ENCODE results near the gene KCNIP4.

KCNIP4 gene

DNA sequence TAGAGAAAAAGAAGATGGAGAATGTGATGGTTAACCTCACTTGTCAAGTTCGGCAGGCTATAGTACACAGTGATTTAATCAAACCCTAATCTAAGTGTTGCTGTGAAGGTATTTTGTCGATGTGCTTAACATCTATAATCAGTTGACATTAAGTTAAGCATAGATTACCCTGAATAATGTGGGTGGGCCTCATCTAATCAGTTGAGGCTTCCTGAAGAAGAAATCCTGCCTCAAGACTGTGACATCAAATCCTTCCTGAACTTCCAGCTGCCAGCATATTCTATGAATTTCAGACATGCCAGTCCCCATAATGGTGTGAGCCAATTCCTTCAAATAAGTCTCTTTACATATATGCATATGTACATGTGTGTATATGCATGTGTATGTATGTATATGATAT is 1066.9 kb downstream of the KCNIP4 start:
- H3K27me3 ChIP-seq (ENCODE audit: insufficient read depth, insufficient read length) = no peaks in the 10 kb centered on the region
- H3K36me3 ChIP-seq (ENCODE audit: insufficient read depth, insufficient read length, low read length) = no peaks in the 10 kb centered on the region
- H3K4me1 ChIP-seq (ENCODE audit: insufficient read depth, insufficient read length) = no peaks in the 10 kb centered on the region
- H3K9me3 ChIP-seq (ENCODE audit: insufficient read depth, low read length) = no peaks in the 10 kb centered on the region
- no peak overlapping the region for H3K9ac ChIP-seq (ENCODE audit: insufficient read length, low read depth)
- TF ChIP-seq SUZ12 (IDR thresholded peaks at IDR 0.05; ENCODE audit: extremely low read depth, insufficient read depth, insufficient read length) (no peak), YY1 (IDR thresholded peaks at IDR 0.05; ENCODE audit: insufficient read depth, insufficient read length) (no peak), ZNF274 (IDR thresholded peaks at IDR 0.05; ENCODE audit: low read depth, low read length) (no peak)
- no peak for DNase-seq (ENCODE audit: low read depth, low spot score)
- no peak overlapping the region for H3K4me3 ChIP-seq (ENCODE audit: insufficient read length, low read depth)

DNA sequence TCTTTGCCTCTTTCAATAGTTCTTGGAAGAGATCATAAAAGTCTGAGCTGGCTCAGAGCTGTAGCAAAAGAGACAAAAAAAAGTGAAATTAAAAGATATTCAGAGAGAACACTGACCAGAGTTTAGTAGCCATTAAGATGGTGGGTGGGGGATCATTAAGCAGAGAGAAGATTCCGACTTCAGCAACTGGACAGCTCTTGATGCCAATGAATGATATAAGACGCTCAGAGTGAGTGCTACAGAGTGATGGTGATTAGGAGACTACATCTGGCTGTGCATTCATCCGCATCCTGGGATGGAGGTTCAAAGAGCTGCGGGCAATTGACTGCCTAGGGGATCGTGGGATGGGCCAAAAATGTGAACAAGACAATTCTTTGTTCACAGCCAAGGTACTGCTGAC is 1069.8 kb downstream of the KCNIP4 start:
- Histone ChIP-seq H3K9me3 (ENCODE audit: insufficient read depth, low read length) (no peaks in the 10 kb centered on the region), H3K4me3 (ENCODE audit: insufficient read length, low read depth) (no peak overlapping the region), H3K9ac (ENCODE audit: insufficient read length, low read depth) (no peak overlapping the region), H3K4me1 (ENCODE audit: insufficient read depth, insufficient read length) (no peaks in the 10 kb centered on the region), H3K36me3 (ENCODE audit: insufficient read depth, insufficient read length, low read length) (no peaks in the 10 kb centered on the region), H3K27me3 (ENCODE audit: insufficient read depth, insufficient read length) (no peaks in the 10 kb centered on the region)
- no peak for TF ChIP-seq ZNF274 (IDR thresholded peaks at IDR 0.05; ENCODE audit: low read depth, low read length)
- TF ChIP-seq YY1 (IDR thresholded peaks at IDR 0.05; ENCODE audit: insufficient read depth, insufficient read length) = no peak
- no peak for TF ChIP-seq SUZ12 (IDR thresholded peaks at IDR 0.05; ENCODE audit: extremely low read depth, insufficient read depth, insufficient read length)
- no peak for DNase-seq (ENCODE audit: low read depth, low spot score)

DNA sequence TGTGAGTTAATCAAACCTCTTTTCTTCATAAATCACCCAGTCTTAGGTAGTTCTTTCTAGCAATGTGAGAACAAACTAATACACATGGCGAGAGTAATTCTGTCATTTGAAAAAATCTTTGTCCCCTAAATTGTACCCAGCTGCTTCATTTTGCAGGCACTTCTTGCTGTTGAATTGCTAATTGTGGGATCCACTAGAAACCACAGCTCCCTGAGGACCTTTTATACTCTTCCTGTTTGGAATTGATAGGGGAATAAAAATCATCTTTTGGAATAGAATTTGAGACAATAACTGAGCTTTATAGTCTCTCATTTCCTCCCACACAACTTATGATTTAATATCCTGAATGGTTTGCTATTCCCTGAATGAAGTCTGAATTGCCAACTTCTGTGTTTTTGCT is 1078.1 kb downstream of the KCNIP4 start:
- Histone ChIP-seq H3K36me3 (ENCODE audit: insufficient read depth, insufficient read length, low read length) (no peaks in the 10 kb centered on the region), H3K27me3 (ENCODE audit: insufficient read depth, insufficient read length) (no peaks in the 10 kb centered on the region), H3K4me1 (ENCODE audit: insufficient read depth, insufficient read length) (no peaks in the 10 kb centered on the region), H3K9ac (ENCODE audit: insufficient read length, low read depth) (no peak overlapping the region), H3K9me3 (ENCODE audit: insufficient read depth, low read length) (no peaks in the 10 kb centered on the region), H3K4me3 (ENCODE audit: insufficient read length, low read depth) (no peak overlapping the region)
- TF ChIP-seq SUZ12 (IDR thresholded peaks at IDR 0.05; ENCODE audit: extremely low read depth, insufficient read depth, insufficient read length) (no peak), YY1 (IDR thresholded peaks at IDR 0.05; ENCODE audit: insufficient read depth, insufficient read length) (no peak), ZNF274 (IDR thresholded peaks at IDR 0.05; ENCODE audit: low read depth, low read length) (no peak)
- DNase-seq (ENCODE audit: low read depth, low spot score) = no peak

DNA sequence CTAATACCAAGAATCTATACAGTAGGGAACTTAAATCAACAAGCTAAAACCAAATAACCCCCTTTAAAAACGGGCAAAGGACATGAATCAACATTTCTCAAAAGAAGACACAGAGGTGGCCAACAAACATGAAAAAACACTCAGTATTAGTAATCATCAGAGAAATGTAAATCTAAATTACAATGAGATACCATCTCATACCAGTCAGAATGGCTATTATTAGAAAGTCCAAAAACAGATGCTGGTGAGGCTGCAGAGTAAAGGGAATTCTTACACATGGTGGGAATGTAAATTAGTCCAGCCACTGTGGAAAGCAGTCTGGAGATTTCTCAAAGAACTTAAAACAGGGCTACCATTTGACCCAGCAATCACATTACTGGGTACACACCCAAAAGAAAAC is 1080.5 kb downstream of the KCNIP4 start:
- TF ChIP-seq ZNF274 (IDR thresholded peaks at IDR 0.05; ENCODE audit: low read depth, low read length) (no peak), SUZ12 (IDR thresholded peaks at IDR 0.05; ENCODE audit: extremely low read depth, insufficient read depth, insufficient read length) (no peak), YY1 (IDR thresholded peaks at IDR 0.05; ENCODE audit: insufficient read depth, insufficient read length) (no peak)
- Histone ChIP-seq H3K9me3 (ENCODE audit: insufficient read depth, low read length) (no peaks in the 10 kb centered on the region), H3K27me3 (ENCODE audit: insufficient read depth, insufficient read length) (no peaks in the 10 kb centered on the region), H3K36me3 (ENCODE audit: insufficient read depth, insufficient read length, low read length) (no peaks in the 10 kb centered on the region), H3K9ac (ENCODE audit: insufficient read length, low read depth) (no peak overlapping the region), H3K4me3 (ENCODE audit: insufficient read length, low read depth) (no peak overlapping the region), H3K4me1 (ENCODE audit: insufficient read depth, insufficient read length) (no peaks in the 10 kb centered on the region)
- no peak for DNase-seq (ENCODE audit: low read depth, low spot score)

DNA sequence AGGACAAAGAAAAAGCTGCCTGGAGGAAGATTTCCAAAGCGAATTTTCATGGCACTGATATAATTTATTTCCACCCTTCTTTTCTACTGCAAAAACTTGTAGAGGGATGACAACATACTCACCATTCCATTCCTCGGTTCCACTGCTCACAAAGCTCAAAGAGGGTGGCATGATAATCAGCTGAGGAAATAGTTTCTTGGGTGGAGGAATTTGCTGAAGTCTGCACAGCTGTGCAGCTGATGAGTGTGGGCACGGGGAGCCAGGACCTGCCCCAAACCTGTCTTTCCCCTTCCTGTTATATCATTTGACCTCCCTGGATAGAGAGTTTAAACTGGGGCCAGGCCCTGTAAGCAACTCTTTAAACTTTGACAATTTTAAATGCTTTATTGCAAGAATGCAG is 1087.7 kb downstream of the KCNIP4 start:
- TF ChIP-seq YY1 (IDR thresholded peaks at IDR 0.05; ENCODE audit: insufficient read depth, insufficient read length) = no peak
- TF ChIP-seq ZNF274 (IDR thresholded peaks at IDR 0.05; ENCODE audit: low read depth, low read length) = no peak
- no peak for TF ChIP-seq SUZ12 (IDR thresholded peaks at IDR 0.05; ENCODE audit: extremely low read depth, insufficient read depth, insufficient read length)
- Histone ChIP-seq H3K36me3 (ENCODE audit: insufficient read depth, insufficient read length, low read length) (no peaks in the 10 kb centered on the region), H3K4me3 (ENCODE audit: insufficient read length, low read depth) (no peak overlapping the region), H3K9ac (ENCODE audit: insufficient read length, low read depth) (no peak overlapping the region), H3K9me3 (ENCODE audit: insufficient read depth, low read length) (no peaks in the 10 kb centered on the region), H3K4me1 (ENCODE audit: insufficient read depth, insufficient read length) (no peaks in the 10 kb centered on the region), H3K27me3 (ENCODE audit: insufficient read depth, insufficient read length) (no peaks in the 10 kb centered on the region)
- DNase-seq (ENCODE audit: low read depth, low spot score) = no peak

DNA sequence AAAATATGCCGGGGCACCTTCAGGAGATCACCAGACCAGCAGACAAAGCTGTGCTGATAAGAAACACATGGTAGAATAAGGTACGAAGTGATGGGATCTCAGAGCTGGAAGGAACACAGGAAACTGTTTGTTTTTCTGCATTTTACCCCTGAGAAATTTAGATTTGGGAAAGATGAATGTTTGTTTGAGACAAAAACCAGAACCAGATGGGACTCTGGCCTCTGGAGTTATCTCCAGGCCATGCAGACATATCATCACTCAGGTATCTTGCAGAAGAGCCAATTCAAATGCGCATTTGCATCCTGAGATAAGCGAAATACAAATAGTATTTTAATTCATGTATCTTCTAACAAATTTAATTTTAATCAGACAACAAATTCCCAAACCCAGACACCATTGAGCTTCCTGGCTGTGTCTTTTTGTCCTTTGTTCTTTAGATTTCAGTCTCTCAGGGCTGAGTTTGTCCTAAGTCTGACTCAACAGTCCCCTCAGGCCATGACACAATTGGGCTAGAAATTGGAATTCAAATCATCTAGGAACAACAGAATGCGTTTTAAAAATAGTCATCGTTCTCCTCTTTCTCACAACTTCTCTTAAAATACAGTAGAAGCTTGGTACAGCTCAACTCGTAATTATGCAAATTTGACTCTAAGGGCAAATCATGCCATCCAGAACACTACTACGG is 1089.3 kb downstream of the KCNIP4 start:
- Histone ChIP-seq H3K9me3 (ENCODE audit: insufficient read depth, low read length) (no peaks in the 10 kb centered on the region), H3K9ac (ENCODE audit: insufficient read length, low read depth) (no peak overlapping the region), H3K4me3 (ENCODE audit: insufficient read length, low read depth) (no peak overlapping the region), H3K36me3 (ENCODE audit: insufficient read depth, insufficient read length, low read length) (no peaks in the 10 kb centered on the region), H3K27me3 (ENCODE audit: insufficient read depth, insufficient read length) (no peaks in the 10 kb centered on the region), H3K4me1 (ENCODE audit: insufficient read depth, insufficient read length) (no peaks in the 10 kb centered on the region)
- no peak for DNase-seq (ENCODE audit: low read depth, low spot score)
- TF ChIP-seq ZNF274 (IDR thresholded peaks at IDR 0.05; ENCODE audit: low read depth, low read length) = no peak
- TF ChIP-seq SUZ12 (IDR thresholded peaks at IDR 0.05; ENCODE audit: extremely low read depth, insufficient read depth, insufficient read length) = no peak
- TF ChIP-seq YY1 (IDR thresholded peaks at IDR 0.05; ENCODE audit: insufficient read depth, insufficient read length) = no peak

DNA sequence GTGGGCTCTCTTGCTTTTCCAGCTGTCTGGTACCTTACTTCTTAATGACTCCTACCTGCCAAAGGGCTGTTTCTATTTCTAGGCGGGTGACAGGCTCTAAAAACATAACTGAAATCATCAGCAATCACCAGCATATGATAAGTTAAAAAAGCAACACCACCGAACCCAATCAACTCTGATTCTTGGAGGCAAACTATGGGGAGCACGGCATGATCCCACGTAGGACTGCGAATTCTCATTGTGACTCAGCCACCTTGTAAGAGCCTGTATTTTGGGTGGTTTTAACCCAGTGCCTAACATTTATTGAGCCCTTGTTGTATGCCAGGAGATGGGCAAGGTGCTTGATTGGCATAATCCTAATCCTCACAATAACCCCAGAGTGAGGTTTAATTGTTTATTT is 1091.5 kb downstream of the KCNIP4 start:
- no peak for DNase-seq (ENCODE audit: low read depth, low spot score)
- Histone ChIP-seq H3K4me1 (ENCODE audit: insufficient read depth, insufficient read length) (no peaks in the 10 kb centered on the region), H3K27me3 (ENCODE audit: insufficient read depth, insufficient read length) (no peaks in the 10 kb centered on the region), H3K4me3 (ENCODE audit: insufficient read length, low read depth) (no peak overlapping the region), H3K36me3 (ENCODE audit: insufficient read depth, insufficient read length, low read length) (no peaks in the 10 kb centered on the region), H3K9me3 (ENCODE audit: insufficient read depth, low read length) (no peaks in the 10 kb centered on the region), H3K9ac (ENCODE audit: insufficient read length, low read depth) (no peak overlapping the region)
- no peak for TF ChIP-seq ZNF274 (IDR thresholded peaks at IDR 0.05; ENCODE audit: low read depth, low read length)
- no peak for TF ChIP-seq SUZ12 (IDR thresholded peaks at IDR 0.05; ENCODE audit: extremely low read depth, insufficient read depth, insufficient read length)
- no peak for TF ChIP-seq YY1 (IDR thresholded peaks at IDR 0.05; ENCODE audit: insufficient read depth, insufficient read length)
